ENCODE results near the gene CAPN11.

The CAPN11 gene

DNA sequence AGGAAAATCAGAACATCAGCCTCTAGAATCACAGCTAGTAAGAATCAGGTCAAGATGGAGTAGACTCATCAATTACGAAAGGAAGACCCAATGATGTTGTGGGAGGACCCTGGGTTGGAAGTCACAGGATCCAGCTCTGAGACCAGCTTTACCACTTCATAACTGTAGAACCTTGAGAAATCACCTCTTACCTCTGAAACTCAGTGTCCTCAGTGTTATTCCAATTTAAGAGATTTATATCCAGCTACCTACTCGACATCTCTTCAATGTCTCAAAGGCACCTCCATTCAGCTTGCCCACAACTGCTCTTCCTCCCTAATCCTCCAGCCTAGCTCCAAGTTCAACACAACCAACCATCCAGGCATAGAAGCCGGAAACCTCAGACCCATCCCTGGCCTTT, 47.7 kb upstream of the CAPN11 start:
- H3F3A ChIP-seq (ENCODE audit: insufficient read depth): no peaks in the 10 kb centered on the region
- no peak overlapping the region for H3K9ac ChIP-seq (ENCODE audit: low read length)
- H3K9me3 ChIP-seq (ENCODE audit: insufficient read depth, low read length): no peaks in the 10 kb centered on the region
- peaks cover 16% of the 10 kb centered on the region; the same call in 1 of the 2 replicates for H3K36me3 ChIP-seq (ENCODE audit: low read length)
- no peak overlapping the region for H3K4me2 ChIP-seq (ENCODE audit: low read depth, low read length, poor library complexity, severe bottlenecking)
- no peaks in the 10 kb centered on the region for H3K27me3 ChIP-seq (ENCODE audit: low read length)
- TF ChIP-seq, protein P1, sequence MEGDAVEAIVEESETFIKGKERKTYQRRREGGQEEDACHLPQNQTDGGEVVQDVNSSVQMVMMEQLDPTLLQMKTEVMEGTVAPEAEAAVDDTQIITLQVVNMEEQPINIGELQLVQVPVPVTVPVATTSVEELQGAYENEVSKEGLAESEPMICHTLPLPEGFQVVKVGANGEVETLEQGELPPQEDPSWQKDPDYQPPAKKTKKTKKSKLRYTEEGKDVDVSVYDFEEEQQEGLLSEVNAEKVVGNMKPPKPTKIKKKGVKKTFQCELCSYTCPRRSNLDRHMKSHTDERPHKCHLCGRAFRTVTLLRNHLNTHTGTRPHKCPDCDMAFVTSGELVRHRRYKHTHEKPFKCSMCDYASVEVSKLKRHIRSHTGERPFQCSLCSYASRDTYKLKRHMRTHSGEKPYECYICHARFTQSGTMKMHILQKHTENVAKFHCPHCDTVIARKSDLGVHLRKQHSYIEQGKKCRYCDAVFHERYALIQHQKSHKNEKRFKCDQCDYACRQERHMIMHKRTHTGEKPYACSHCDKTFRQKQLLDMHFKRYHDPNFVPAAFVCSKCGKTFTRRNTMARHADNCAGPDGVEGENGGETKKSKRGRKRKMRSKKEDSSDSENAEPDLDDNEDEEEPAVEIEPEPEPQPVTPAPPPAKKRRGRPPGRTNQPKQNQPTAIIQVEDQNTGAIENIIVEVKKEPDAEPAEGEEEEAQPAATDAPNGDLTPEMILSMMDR (IDR thresholded peaks at IDR 0.05; ENCODE audit: insufficient read depth, low read length, poor library complexity, severe bottlenecking): no peak
- no peak for TF ChIP-seq EZH2phosphoT487 (conservative IDR thresholded peaks at IDR 0.05; ENCODE audit: low read length)
- H3K9me2 ChIP-seq (replicated peaks; ENCODE audit: insufficient read depth, low read length): no peaks in the 10 kb centered on the region
- peaks cover 7% of the 10 kb centered on the region; the same call in 1 of the 2 replicates for H4K20me1 ChIP-seq (ENCODE audit: low read depth, low read length)
- no peak overlapping the region for H2AFZ ChIP-seq (ENCODE audit: low read depth, low read length, severe bottlenecking)
- peaks cover 28% of the 10 kb centered on the region for H3K79me2 ChIP-seq (ENCODE audit: insufficient read depth, low read length)
- H3K27ac ChIP-seq (ENCODE audit: low read depth, low read length): no peak overlapping the region
- no peak overlapping the region for H3K4me3 ChIP-seq (ENCODE audit: insufficient read depth, low read length, poor library complexity, severe bottlenecking)

DNA sequence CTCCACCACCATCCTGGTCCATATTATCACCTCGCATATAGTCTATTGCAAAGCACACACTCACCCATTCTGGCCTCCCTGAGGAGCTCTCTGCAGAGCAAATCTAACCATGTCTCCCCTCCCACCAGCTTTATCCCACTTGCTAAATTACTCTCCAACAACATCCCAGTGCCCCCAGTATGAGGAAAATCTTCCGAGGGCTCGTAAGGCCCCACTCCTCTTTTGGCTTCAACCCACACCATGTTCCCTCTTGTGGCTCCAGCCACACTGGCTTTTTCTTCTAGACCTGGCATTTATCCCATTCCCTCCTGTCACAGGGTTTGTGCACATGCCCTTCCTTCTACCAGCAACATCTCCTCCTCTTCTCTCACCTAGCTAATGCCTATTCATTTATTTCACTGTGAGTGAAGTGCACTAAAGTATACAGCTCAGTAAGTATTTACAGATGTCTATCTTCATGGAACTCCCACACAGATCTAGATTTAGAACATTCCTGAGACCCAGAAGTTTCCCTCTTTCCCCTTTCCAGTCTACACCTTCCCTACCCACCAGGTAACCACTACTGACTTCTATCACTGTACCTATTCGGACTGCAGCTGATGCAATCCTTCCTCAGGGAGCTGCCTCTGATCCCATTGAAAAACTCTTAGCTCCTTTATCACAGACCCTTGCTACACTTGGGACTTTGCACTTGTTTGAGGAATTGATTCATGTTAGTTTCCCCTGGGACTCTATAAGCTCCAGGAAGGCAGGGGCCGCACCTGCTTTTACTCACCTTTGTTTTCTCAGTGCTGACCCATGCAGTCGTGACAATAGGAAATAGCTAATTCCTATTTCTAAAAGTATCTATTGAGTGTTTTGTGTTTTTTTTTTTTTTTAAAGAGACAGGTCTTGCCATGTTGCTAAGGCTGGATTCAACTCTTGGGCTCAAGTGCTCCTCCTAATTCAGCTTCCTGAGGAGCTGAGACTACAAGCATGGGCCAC, 46.9 kb upstream of the CAPN11 start:
- H3K9me3 ChIP-seq (ENCODE audit: insufficient read depth, low read length): no peaks in the 10 kb centered on the region
- peaks cover 13% of the 10 kb centered on the region; the same call in 1 of the 2 replicates for H4K20me1 ChIP-seq (ENCODE audit: low read depth, low read length)
- H3K9me2 ChIP-seq (replicated peaks; ENCODE audit: insufficient read depth, low read length): no peaks in the 10 kb centered on the region
- no peak for TF ChIP-seq EZH2phosphoT487 (conservative IDR thresholded peaks at IDR 0.05; ENCODE audit: low read length)
- TF ChIP-seq, protein P1 (IDR thresholded peaks at IDR 0.05; ENCODE audit: insufficient read depth, low read length, poor library complexity, severe bottlenecking): no peak
- H3K79me2 ChIP-seq (ENCODE audit: insufficient read depth, low read length): peaks cover 29% of the 10 kb centered on the region
- no peak overlapping the region for H3K4me3 ChIP-seq (ENCODE audit: insufficient read depth, low read length, poor library complexity, severe bottlenecking)
- no peak overlapping the region for H3K9ac ChIP-seq (ENCODE audit: low read length)
- H2AFZ ChIP-seq (ENCODE audit: low read depth, low read length, severe bottlenecking): no peak overlapping the region
- H3K36me3 ChIP-seq (ENCODE audit: low read length): peaks cover 17% of the 10 kb centered on the region; the same call in 1 of the 2 replicates
- H3F3A ChIP-seq (ENCODE audit: insufficient read depth): no peaks in the 10 kb centered on the region
- no peak overlapping the region for H3K4me2 ChIP-seq (ENCODE audit: low read depth, low read length, poor library complexity, severe bottlenecking)
- no peaks in the 10 kb centered on the region for H3K27me3 ChIP-seq (ENCODE audit: low read length)
- no peak overlapping the region for H3K27ac ChIP-seq (ENCODE audit: low read depth, low read length)

DNA sequence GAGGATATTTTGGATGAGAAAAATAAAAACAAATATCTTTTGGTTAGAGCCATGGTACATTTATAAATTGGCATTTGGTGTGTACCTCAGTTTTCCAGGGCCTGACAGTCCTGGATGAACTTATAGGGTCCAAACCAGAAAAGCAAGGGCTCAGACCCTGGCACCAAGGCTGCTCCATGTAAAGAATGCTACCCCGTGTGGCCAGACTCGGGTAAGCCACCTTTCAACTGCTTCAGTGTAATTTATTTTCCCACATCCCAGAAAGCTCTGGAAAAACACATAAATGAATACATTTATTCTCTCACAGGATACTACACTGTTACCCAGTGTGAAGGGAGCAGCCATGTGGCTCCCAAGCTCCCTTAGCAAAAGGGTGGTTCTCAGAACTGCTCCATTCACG, 45.2 kb upstream of the CAPN11 start:
- Histone ChIP-seq H3K79me2 (ENCODE audit: insufficient read depth, low read length) (peaks cover 46% of the 10 kb centered on the region), H3K27me3 (ENCODE audit: low read length) (no peaks in the 10 kb centered on the region), H3K9me2 (replicated peaks; ENCODE audit: insufficient read depth, low read length) (no peaks in the 10 kb centered on the region), H3K9ac (ENCODE audit: low read length) (no peak overlapping the region), H3K36me3 (ENCODE audit: low read length) (peaks cover 17% of the 10 kb centered on the region; the same call in 1 of the 2 replicates), H3F3A (ENCODE audit: insufficient read depth) (no peaks in the 10 kb centered on the region), H3K4me3 (ENCODE audit: insufficient read depth, low read length, poor library complexity, severe bottlenecking) (no peak overlapping the region), H3K27ac (ENCODE audit: low read depth, low read length) (no peak overlapping the region), H4K20me1 (ENCODE audit: low read depth, low read length) (peaks cover 27% of the 10 kb centered on the region; the same call in 1 of the 2 replicates), H3K9me3 (ENCODE audit: insufficient read depth, low read length) (no peaks in the 10 kb centered on the region), H3K4me2 (ENCODE audit: low read depth, low read length, poor library complexity, severe bottlenecking) (no peak overlapping the region), H2AFZ (ENCODE audit: low read depth, low read length, severe bottlenecking) (no peak overlapping the region)
- TF ChIP-seq, protein P1 (IDR thresholded peaks at IDR 0.05; ENCODE audit: insufficient read depth, low read length, poor library complexity, severe bottlenecking): no peak
- TF ChIP-seq EZH2phosphoT487 (conservative IDR thresholded peaks at IDR 0.05; ENCODE audit: low read length): no peak

All from SU-DHL-6 (cell line).